Measurements from ENCODE around the gene SVEP1. TPM values are rescaled to one million over a fixed set of nuclear protein-coding genes. Genes with fewer than 3 reads are reported as not detected.

SVEP1 gene
- total and polyA plus RNA-seq, 2 experiments from 2014 or later = 0.18 to 0.63 TPM

- no peak for TF ChIP-seq REST (IDR thresholded peaks at IDR 0.05; ENCODE audit: unreplicated experiment)
These were observed 58.3 kb downstream of the SVEP1 start (continued) for GRCh38 chr9:110521206-110521605.

- no peaks in the 10 kb centered on the region for H4K20me1 ChIP-seq (replicated peaks; ENCODE audit: insufficient read depth)
- no peak for ATAC-seq
- H3K4me1 Mint-ChIP-seq = no peaks in the 10 kb centered on the region
- no peaks in the 10 kb centered on the region for H3K36me3 Mint-ChIP-seq (ENCODE audit: low read depth)
- no peak for DNase-seq (ENCODE audit: low spot score)
- no peak overlapping the region for H3K4me3 Mint-ChIP-seq
- H3K4me2 ChIP-seq = no peak overlapping the region
- peaks cover 2% of the 10 kb centered on the region for H3K27me3 Mint-ChIP-seq (ENCODE audit: insufficient read depth, low read depth, poor library complexity)
- no peak for TF ChIP-seq STAT1 (IDR thresholded peaks at IDR 0.05; ENCODE audit: unreplicated experiment)
- no peak for TF ChIP-seq ZNF462 (CRISPR knock-in tag; IDR thresholded peaks at IDR 0.05)
- TF ChIP-seq CREB1 (CRISPR knock-in tag; IDR thresholded peaks at IDR 0.05; ENCODE audit: low read depth) = no peak
- no peak for TF ChIP-seq JUNB (IDR thresholded peaks at IDR 0.05; ENCODE audit: unreplicated experiment)
- no peak for TF ChIP-seq POLR2AphosphoS5 (IDR thresholded peaks at IDR 0.05; ENCODE audit: low read depth)
- TF ChIP-seq NANOG (IDR thresholded peaks at IDR 0.05; ENCODE audit: borderline replicate concordance) = no peak
- TF ChIP-seq EZH2 (IDR thresholded peaks at IDR 0.05; ENCODE audit: low read depth, unreplicated experiment) = no peak
- H3F3A ChIP-seq (replicated peaks; ENCODE audit: low read depth) = no peaks in the 10 kb centered on the region
- no peaks in the 10 kb centered on the region for H3K27me3 ChIP-seq (ENCODE audit: insufficient read depth)
- H3K4me1 ChIP-seq (ENCODE audit: insufficient read depth) = no peaks in the 10 kb centered on the region
- H2AFZ ChIP-seq = no peak overlapping the region
- no peak overlapping the region for H3K4me3 ChIP-seq
- H3K36me3 ChIP-seq (ENCODE audit: insufficient read depth) = no peaks in the 10 kb centered on the region
- H3K27ac Mint-ChIP-seq = no peak overlapping the region
- H3K79me2 ChIP-seq (replicated peaks; ENCODE audit: insufficient read depth) = no peaks in the 10 kb centered on the region
- H3K9me2 ChIP-seq (ENCODE audit: insufficient read depth) = no peaks in the 10 kb centered on the region
- H3K27ac ChIP-seq (ENCODE audit: low read depth) = no peak overlapping the region
- no peaks in the 10 kb centered on the region for H3K9me3 Mint-ChIP-seq
These were observed 59.3 kb downstream of the SVEP1 start for GRCh38 chr9:110520120-110520701.
